ENCODE measurements around the gene FBXL13.
"Not testable (repeated sequence)": the region's sequence is repeated elsewhere in the genome, so short reads cannot be mapped to it uniquely, and the experiment has no call there.

Gene FBXL13

DNA sequence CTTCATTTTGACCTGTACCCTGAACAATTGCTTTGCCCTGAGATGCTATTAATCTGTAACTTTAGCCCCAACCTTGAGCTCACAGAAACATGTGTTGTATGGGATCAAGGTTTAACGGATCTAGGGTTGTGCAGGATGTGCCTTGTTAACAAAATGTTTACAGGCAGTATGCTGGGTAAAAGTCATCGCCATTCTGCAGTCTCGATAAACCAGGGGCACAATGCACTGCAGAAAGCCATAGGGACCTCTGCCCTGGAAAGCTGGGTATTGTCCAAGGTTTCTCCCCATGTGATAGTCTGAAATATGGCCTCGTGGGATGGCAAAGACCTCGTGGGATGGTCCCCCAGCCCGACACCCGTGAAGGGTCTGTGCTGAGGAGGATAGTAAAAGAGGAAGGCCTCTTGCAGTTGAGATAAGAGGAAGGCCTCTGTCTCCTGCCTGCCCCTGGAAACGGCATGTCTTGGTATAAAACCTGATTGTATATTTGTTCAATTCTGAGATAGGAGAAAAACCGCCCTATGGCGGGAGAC lies 236.0 kb downstream of the FBXL13 start:
- H3K27ac ChIP-seq (ENCODE audit: insufficient read depth in 1 of 2, low read depth in 1 of 2, low read length in 2 of 2, poor library complexity in 1 of 2, severe bottlenecking in 2 of 2); H3K4me3 ChIP-seq (ENCODE audit: control insufficient read depth in 1 of 7, extremely low read depth in 1 of 7, insufficient read depth in 4 of 7, low read depth in 2 of 7, low read length in 6 of 7); CTCF ChIA-PET; H3K27me3 ChIP-seq (replicated peaks in 2 of 5; ENCODE audit: control insufficient read depth in 4 of 5, insufficient read depth in 5 of 5, low read length in 4 of 5); POLR2A ChIA-PET; H3K9me3 ChIP-seq (ENCODE audit: control extremely low read depth in 1 of 5, control insufficient read depth in 4 of 5, insufficient read depth in 2 of 5, low read depth in 1 of 5, low read length in 4 of 5); H3K36me3 ChIP-seq (ENCODE audit: control insufficient read depth in 4 of 4, insufficient read depth in 4 of 4, low read length in 3 of 4); H3K4me1 ChIP-seq (ENCODE audit: control extremely low read depth in 1 of 4, control insufficient read depth in 4 of 4, insufficient read depth in 4 of 4, low read length in 3 of 4): not testable (repeated sequence)
- WGBS (ENCODE audit: insufficient coverage): 85% methylated on average over 8 of the region's 10 CpGs
- peak in 2 of 3 donors; percentile 7 to 38 for DNase-seq

- Histone ChIP-seq H3K27ac (ENCODE audit: insufficient read depth in 1 of 2, low read depth in 1 of 2, low read length in 2 of 2, poor library complexity in 1 of 2, severe bottlenecking in 2 of 2) (no peak overlapping the region), H3K4me3 (ENCODE audit: control insufficient read depth in 1 of 7, extremely low read depth in 1 of 7, insufficient read depth in 4 of 7, low read depth in 2 of 7, low read length in 6 of 7) (no peak overlapping the region), H3K27me3 (replicated peaks in 2 of 5; ENCODE audit: control insufficient read depth in 4 of 5, insufficient read depth in 5 of 5, low read length in 4 of 5) (no peaks in the 10 kb centered on the region), H3K4me1 (ENCODE audit: control extremely low read depth in 1 of 4, control insufficient read depth in 4 of 4, insufficient read depth in 4 of 4, low read length in 3 of 4) (no peaks in the 10 kb centered on the region), H3K36me3 (ENCODE audit: control insufficient read depth in 4 of 4, insufficient read depth in 4 of 4, low read length in 3 of 4) (no peaks in the 10 kb centered on the region), H3K9me3 (ENCODE audit: control extremely low read depth in 1 of 5, control insufficient read depth in 4 of 5, insufficient read depth in 2 of 5, low read depth in 1 of 5, low read length in 4 of 5) (no peaks in the 10 kb centered on the region)
- CTCF ChIA-PET: no interaction called here
- WGBS (ENCODE audit: insufficient coverage): no CpG with 5 or more reads among the region's 3 CpGs
- POLR2A ChIA-PET: no interaction called here
- DNase-seq: no peak
These were observed 236.8 kb downstream of the FBXL13 start for GRCh38 chr7:102837802-102838201.

DNA sequence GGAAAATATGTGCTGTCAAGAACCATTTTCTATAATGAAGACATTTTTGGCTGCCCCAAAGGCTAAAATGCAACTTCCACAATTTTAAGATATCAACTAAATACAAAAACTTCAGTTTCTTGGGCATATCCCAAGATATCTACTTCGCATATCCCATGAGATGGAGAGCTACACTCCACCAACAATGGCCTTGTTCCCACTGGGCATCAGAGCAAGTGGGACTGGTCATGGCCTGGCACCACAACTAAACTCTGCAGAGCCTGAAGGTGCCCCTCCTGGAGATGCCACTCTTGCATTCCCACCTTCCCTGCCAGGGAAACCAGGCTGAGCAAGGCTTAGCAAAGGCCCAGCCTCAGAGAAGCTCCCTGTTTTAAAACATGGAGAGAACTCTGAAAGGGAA lies 237.6 kb downstream of the FBXL13 start:
- Histone ChIP-seq H3K4me1 (ENCODE audit: control extremely low read depth in 1 of 4, control insufficient read depth in 4 of 4, insufficient read depth in 4 of 4, low read length in 3 of 4) (no peaks in the 10 kb centered on the region), H3K36me3 (ENCODE audit: control insufficient read depth in 4 of 4, insufficient read depth in 4 of 4, low read length in 3 of 4) (no peaks in the 10 kb centered on the region), H3K27me3 (replicated peaks in 2 of 5; ENCODE audit: control insufficient read depth in 4 of 5, insufficient read depth in 5 of 5, low read length in 4 of 5) (no peaks in the 10 kb centered on the region), H3K27ac (ENCODE audit: insufficient read depth in 1 of 2, low read depth in 1 of 2, low read length in 2 of 2, poor library complexity in 1 of 2, severe bottlenecking in 2 of 2) (no peak overlapping the region), H3K9me3 (ENCODE audit: control extremely low read depth in 1 of 5, control insufficient read depth in 4 of 5, insufficient read depth in 2 of 5, low read depth in 1 of 5, low read length in 4 of 5) (no peaks in the 10 kb centered on the region), H3K4me3 (ENCODE audit: control insufficient read depth in 1 of 7, extremely low read depth in 1 of 7, insufficient read depth in 4 of 7, low read depth in 2 of 7, low read length in 6 of 7) (no peak overlapping the region)
- DNase-seq: no peak
- ChIA-PET CTCF (no interaction called here), POLR2A (no interaction called here)
- 89% methylated on average over 1 of the region's 1 CpG for WGBS (ENCODE audit: insufficient coverage)

- no peak overlapping the region for H3K4me3 ChIP-seq (ENCODE audit: control insufficient read depth in 1 of 7, extremely low read depth in 1 of 7, insufficient read depth in 4 of 7, low read depth in 2 of 7, low read length in 6 of 7)
- no peak for DNase-seq
- WGBS (ENCODE audit: insufficient coverage): 98% methylated on average over 5 of the region's 6 CpGs
- no peaks in the 10 kb centered on the region for H3K36me3 ChIP-seq (ENCODE audit: control insufficient read depth in 4 of 4, insufficient read depth in 4 of 4, low read length in 3 of 4)
- POLR2A ChIA-PET: no interaction called here
- no peaks in the 10 kb centered on the region for H3K9me3 ChIP-seq (ENCODE audit: control extremely low read depth in 1 of 5, control insufficient read depth in 4 of 5, insufficient read depth in 2 of 5, low read depth in 1 of 5, low read length in 4 of 5)
- H3K4me1 ChIP-seq (ENCODE audit: control extremely low read depth in 1 of 4, control insufficient read depth in 4 of 4, insufficient read depth in 4 of 4, low read length in 3 of 4): no peaks in the 10 kb centered on the region
- H3K27me3 ChIP-seq (replicated peaks in 2 of 5; ENCODE audit: control insufficient read depth in 4 of 5, insufficient read depth in 5 of 5, low read length in 4 of 5): no peaks in the 10 kb centered on the region
- CTCF ChIA-PET: no interaction called here
- H3K27ac ChIP-seq (ENCODE audit: insufficient read depth in 1 of 2, low read depth in 1 of 2, low read length in 2 of 2, poor library complexity in 1 of 2, severe bottlenecking in 2 of 2): no peak overlapping the region
These were observed 238.2 kb downstream of the FBXL13 start for GRCh38 chr7:102836191-102836919.

- Histone ChIP-seq H3K27me3 (replicated peaks in 2 of 5; ENCODE audit: control insufficient read depth in 4 of 5, insufficient read depth in 5 of 5, low read length in 4 of 5) (no peaks in the 10 kb centered on the region), H3K4me3 (ENCODE audit: control insufficient read depth in 1 of 7, extremely low read depth in 1 of 7, insufficient read depth in 4 of 7, low read depth in 2 of 7, low read length in 6 of 7) (no peak overlapping the region), H3K4me1 (ENCODE audit: control extremely low read depth in 1 of 4, control insufficient read depth in 4 of 4, insufficient read depth in 4 of 4, low read length in 3 of 4) (no peaks in the 10 kb centered on the region), H3K9me3 (ENCODE audit: control extremely low read depth in 1 of 5, control insufficient read depth in 4 of 5, insufficient read depth in 2 of 5, low read depth in 1 of 5, low read length in 4 of 5) (no peaks in the 10 kb centered on the region), H3K27ac (ENCODE audit: insufficient read depth in 1 of 2, low read depth in 1 of 2, low read length in 2 of 2, poor library complexity in 1 of 2, severe bottlenecking in 2 of 2) (no peak overlapping the region), H3K36me3 (ENCODE audit: control insufficient read depth in 4 of 4, insufficient read depth in 4 of 4, low read length in 3 of 4) (peaks cover 0 to 5% (median 3%) of the 10 kb centered on the region in 4 experiments)
- ChIA-PET CTCF (no interaction called here), POLR2A (no interaction called here)
- peak in 1 of 3 donors; percentile 8 for DNase-seq
- 83% methylated on average over 1 of the region's 1 CpG for WGBS (ENCODE audit: insufficient coverage)
These were observed 239.6 kb downstream of the FBXL13 start for GRCh38 chr7:102834999-102835398.

GRCh38 chr7:102834466-102834865 lies 240.1 kb downstream of the FBXL13 start:
- no CpG with 5 or more reads among the region's 1 CpG for WGBS (ENCODE audit: insufficient coverage)
- Histone ChIP-seq H3K27me3 (replicated peaks in 2 of 5; ENCODE audit: control insufficient read depth in 4 of 5, insufficient read depth in 5 of 5, low read length in 4 of 5) (no peaks in the 10 kb centered on the region), H3K4me3 (ENCODE audit: control insufficient read depth in 1 of 7, extremely low read depth in 1 of 7, insufficient read depth in 4 of 7, low read depth in 2 of 7, low read length in 6 of 7) (no peak overlapping the region), H3K36me3 (ENCODE audit: control insufficient read depth in 4 of 4, insufficient read depth in 4 of 4, low read length in 3 of 4) (peaks cover 2 to 10% (median 5%) of the 10 kb centered on the region in 4 experiments), H3K4me1 (ENCODE audit: control extremely low read depth in 1 of 4, control insufficient read depth in 4 of 4, insufficient read depth in 4 of 4, low read length in 3 of 4) (no peaks in the 10 kb centered on the region), H3K27ac (ENCODE audit: insufficient read depth in 1 of 2, low read depth in 1 of 2, low read length in 2 of 2, poor library complexity in 1 of 2, severe bottlenecking in 2 of 2) (no peak overlapping the region), H3K9me3 (ENCODE audit: control extremely low read depth in 1 of 5, control insufficient read depth in 4 of 5, insufficient read depth in 2 of 5, low read depth in 1 of 5, low read length in 4 of 5) (no peaks in the 10 kb centered on the region)
- POLR2A ChIA-PET: no interaction called here
- CTCF ChIA-PET: no interaction called here
- DNase-seq: no peak

DNA sequence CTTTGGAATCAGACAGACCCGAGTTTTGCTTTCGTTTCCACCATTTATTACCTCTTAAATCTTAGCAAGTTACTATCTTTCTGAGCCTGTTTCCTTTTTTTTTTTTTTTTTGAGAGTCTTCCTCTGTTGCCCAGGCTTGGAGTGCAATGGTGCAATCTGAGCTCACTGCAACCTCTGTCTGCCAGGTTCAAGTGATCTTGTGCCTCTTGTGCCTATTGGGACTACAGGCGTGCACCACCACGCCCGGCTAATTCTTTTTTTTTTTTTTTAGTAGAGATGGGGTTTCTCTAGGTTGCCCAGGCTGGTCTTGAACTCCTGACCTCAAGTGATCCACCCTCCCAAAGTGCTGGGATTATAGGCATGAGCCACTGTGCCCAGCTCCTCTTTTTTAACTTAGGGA lies 241.3 kb downstream of the FBXL13 start:
- no peaks in the 10 kb centered on the region for H3K4me1 ChIP-seq (ENCODE audit: control extremely low read depth in 1 of 4, control insufficient read depth in 4 of 4, insufficient read depth in 4 of 4, low read length in 3 of 4)
- H3K9me3 ChIP-seq (ENCODE audit: control extremely low read depth in 1 of 5, control insufficient read depth in 4 of 5, insufficient read depth in 2 of 5, low read depth in 1 of 5, low read length in 4 of 5): no peaks in the 10 kb centered on the region
- ChIA-PET POLR2A (no interaction called here), CTCF (no interaction called here)
- no peaks in the 10 kb centered on the region for H3K27me3 ChIP-seq (replicated peaks in 2 of 5; ENCODE audit: control insufficient read depth in 4 of 5, insufficient read depth in 5 of 5, low read length in 4 of 5)
- no peak overlapping the region for H3K4me3 ChIP-seq (ENCODE audit: control insufficient read depth in 1 of 7, extremely low read depth in 1 of 7, insufficient read depth in 4 of 7, low read depth in 2 of 7, low read length in 6 of 7)
- H3K36me3 ChIP-seq (ENCODE audit: control insufficient read depth in 4 of 4, insufficient read depth in 4 of 4, low read length in 3 of 4): peaks cover 2 to 19% (median 11%) of the 10 kb centered on the region in 4 experiments
- WGBS (ENCODE audit: insufficient coverage): no CpG with 5 or more reads among the region's 5 CpGs
- no peak for DNase-seq
- no peak overlapping the region for H3K27ac ChIP-seq (ENCODE audit: insufficient read depth in 1 of 2, low read depth in 1 of 2, low read length in 2 of 2, poor library complexity in 1 of 2, severe bottlenecking in 2 of 2)

Measured in common myeloid progenitor, CD34-positive (primary cell).